GM12891 (cell line): Measurements from ENCODE around the gene LAD1.

ENCODE experiments used
- PAX5 ChIP-seq: IDR thresholded peaks from 2 replicates; pipeline ENCODE4 v1.6.1; 2011; ENCODE audit warnings: low read length, moderate library complexity, mild to moderate bottlenecking; ENCODE audit not compliant: insufficient read depth, severe bottlenecking
- POLR2A ChIP-seq: IDR thresholded peaks from 2 replicates; pipeline ENCODE4 v1.6.1; 2011; ENCODE audit warnings: low read depth, low read length, control low read depth
- POLR2AphosphoS5 ChIP-seq: IDR thresholded peaks from 2 replicates; pipeline ENCODE4 v1.6.1; 2011; ENCODE audit warnings: low read depth, low read length, control low read depth
- SPI1 ChIP-seq: IDR thresholded peaks from 2 replicates; pipeline ENCODE4 v1.6.1; 2011; ENCODE audit warnings: low read depth, low read length, control low read depth
- TAF1 ChIP-seq: IDR thresholded peaks from 2 replicates; pipeline ENCODE4 v1.6.1; 2011; ENCODE audit warnings: low read depth, low read length, control low read depth

DNA sequence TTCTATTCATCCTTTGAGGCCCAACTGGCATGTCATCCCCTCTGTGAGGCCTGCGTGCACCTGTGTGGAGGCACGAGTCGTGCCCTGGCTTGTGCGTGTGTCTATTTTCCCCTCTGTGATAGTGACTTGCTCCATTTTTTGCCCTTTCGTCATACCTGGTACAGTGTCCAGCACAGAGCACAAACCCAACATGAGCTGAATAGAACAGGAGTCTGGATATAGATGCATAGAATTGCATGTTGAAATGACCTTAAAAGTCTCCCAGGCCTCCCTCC, 54.1 kb downstream of the LAD1 start:
- TF ChIP-seq TAF1 (no peak), POLR2A (no peak), POLR2AphosphoS5 (no peak), PAX5 (no peak), SPI1 (no peak)
